K562 (cell line): ENCODE measurements around the gene KPNA4. TPM values are rescaled to one million over a fixed set of nuclear protein-coding genes. Genes with fewer than 3 reads are reported as not detected.

ENCODE experiments used
- ATAC-seq: fragments of 200-7000 bp; cut with Tn5 transposase; 3 replicates; pipeline ENCODE4 v1.9.1; 2020; ENCODE audit warnings: moderate library complexity
- BruUV-seq: library from RNA; stranded (reverse); fragments of 400-500 nt; replicated peaks from 2 replicates; lab custom pipeline; 2021; lab: Mats Ljungman, UMichigan
- CTCF ChIA-PET: fragments of 300-600 bp; formaldehyde crosslinking; extraction: SDS; loops from one replicate; lab custom pipeline; 2021; ENCODE audit warnings: low intra/inter-chr PET ratio; lab: Yijun Ruan, JAX
- POLR2A ChIA-PET: fragments of 300-600, 350-650 bp; sonication (Branson Sonifier 250); formaldehyde crosslinking; extraction: SDS; loops from one replicate; lab custom pipeline; 2021; ENCODE audit warnings: antibody characterized with exemption, inconsistent platforms; lab: Yijun Ruan, JAX
- DNase-seq, 4 experiments: peaks; one replicate each; pipeline versions ENCODE4 v3.0.0 to v3.0.0-alpha.2; 2011 to 2018; ENCODE audit warnings: low spot score in 3 of 4, mixed read lengths in 3 of 4; ENCODE audit errors: extremely low read depth in 1 of 4
- FAIRE-seq: peaks from 2 replicates; lab custom pipeline; 2011; peaks lifted over from hg19 to GRCh38; lab: Jason Lieb, UNC
- H2AFZ ChIP-seq: 2 replicates; pipeline ENCODE4 v1.6.0; 2011; ENCODE audit warnings: low read depth, low read length, control low read depth, inconsistent platforms
- H3K27ac ChIP-seq: fragments of 200-600 bp; 3 replicates; pipeline ENCODE4 v1.8.0; 2011; ENCODE audit warnings: low read depth, mild to moderate bottlenecking, control low read depth, inconsistent platforms, low read length, moderate library complexity, mixed read lengths; ENCODE audit errors: extremely low read depth
- H3K27me3 ChIP-seq, 2 experiments: fragments of 300-600 bp in 1 of 2; 2 replicates in 1 of 2; 3 replicates in 1 of 2; pipeline versions ENCODE4 v1.6.0 to v1.8.0; 2011; ENCODE audit warnings: inconsistent platforms in 2 of 2, low read length in 2 of 2, mild to moderate bottlenecking in 1 of 2, mixed read lengths in 1 of 2, moderate library complexity in 1 of 2; ENCODE audit not compliant: control insufficient read depth in 2 of 2, insufficient read depth in 2 of 2
- H3K36me3 ChIP-seq: fragments of 300-600 bp; 3 replicates; pipeline ENCODE4 v1.8.0; 2011; ENCODE audit warnings: mild to moderate bottlenecking, low read length, inconsistent platforms; ENCODE audit not compliant: control insufficient read depth, insufficient read depth
- H3K4me1 ChIP-seq, 2 experiments: fragments of 200-600 bp in 1 of 2; replicated peaks in 1 of 2; 2 replicates in 1 of 2; 3 replicates in 1 of 2; pipeline versions ENCODE4 v1.5.1 to v1.8.0; 2011; ENCODE audit warnings: inconsistent platforms in 2 of 2, low read length in 2 of 2, mild to moderate bottlenecking in 1 of 2, mixed read lengths in 1 of 2, moderate library complexity in 1 of 2; ENCODE audit not compliant: control insufficient read depth in 2 of 2, insufficient read depth in 2 of 2
- H3K4me2 ChIP-seq: 2 replicates; pipeline ENCODE4 v1.6.1; 2011; ENCODE audit warnings: low read length, control low read depth, inconsistent platforms, mixed read lengths; ENCODE audit not compliant: insufficient read depth
- H3K4me3 ChIP-seq: fragments of 200-600 bp; sonication (generic), shearing (Covaris generic); 2 replicates; pipeline ENCODE4 v1.5.1; 2016; ENCODE audit warnings: control low read depth, inconsistent platforms
- H3K79me2 ChIP-seq: fragments of 200-600 bp; 3 replicates; pipeline ENCODE4 v1.8.0; 2011; ENCODE audit warnings: low read length, inconsistent platforms; ENCODE audit not compliant: control insufficient read depth, insufficient read depth
- H3K9ac ChIP-seq, 2 experiments: 2 replicates each; pipeline versions ENCODE4 v1.6.0 to v1.6.1; 2011; ENCODE audit warnings: low read depth in 2 of 2, low read length in 2 of 2, control low read depth in 1 of 2, inconsistent platforms in 1 of 2, mild to moderate bottlenecking in 1 of 2, mixed read lengths in 1 of 2; ENCODE audit not compliant: insufficient read depth in 1 of 2
- H3K9me1 ChIP-seq: one replicate; pipeline ENCODE4 v1.6.0; 2011; ENCODE audit warnings: inconsistent platforms, mild to moderate bottlenecking, low read length, moderate library complexity; ENCODE audit not compliant: control insufficient read depth, insufficient read depth
- H3K9me3 ChIP-seq: replicated peaks from 2 replicates; pipeline ENCODE4 v1.5.1; 2011; ENCODE audit warnings: low read depth, low read length, inconsistent platforms; ENCODE audit not compliant: control insufficient read depth, insufficient read depth
- H4K20me1 ChIP-seq: replicated peaks from 2 replicates; pipeline ENCODE4 v1.6.1; 2011; ENCODE audit warnings: low read length, inconsistent platforms, mixed read lengths; ENCODE audit not compliant: control insufficient read depth, insufficient read depth
- IRF2 ChIP-seq: sonication (generic); formaldehyde crosslinking; IDR thresholded peaks from 2 replicates; pipeline ENCODE4 v1.8.1; 2022; ENCODE audit warnings: mild to moderate bottlenecking, missing genetic modification reagents
- TCF15 ChIP-seq: fragments of 250-450 bp; sonication (Bioruptor Pico); IDR thresholded peaks from 2 replicates; pipeline ENCODE4 v1.8.0; 2022; ENCODE audit warnings: moderate library complexity, mild to moderate bottlenecking, inconsistent platforms
- TRIM24 ChIP-seq, 2 experiments: fragments of 450-650 bp; IDR thresholded peaks; 2 replicates each; pipeline ENCODE4 v1.6.1; 2016
- ZBTB40 ChIP-seq, 2 experiments: fragments of 450-650 bp in 1 of 2; sonication (generic) in 1 of 2; formaldehyde crosslinking in 1 of 2; IDR thresholded peaks; 2 replicates each; pipeline versions ENCODE4 v1.7.1 to v1.9.0; 2016 to 2022; ENCODE audit warnings: inconsistent platforms in 1 of 2, mild to moderate bottlenecking in 1 of 2, missing genetic modification reagents in 1 of 2
- ZBTB49 ChIP-seq: sonication (generic); formaldehyde crosslinking; IDR thresholded peaks from 2 replicates; pipeline ENCODE4 v1.8.0; 2022; ENCODE audit warnings: missing genetic modification reagents, mild to moderate bottlenecking, borderline replicate concordance
- ZNF165 ChIP-seq: fragments of 250-450 bp; sonication (Bioruptor Pico); IDR thresholded peaks from 2 replicates; pipeline ENCODE4 v1.4.0; 2020; ENCODE audit warnings: borderline replicate concordance
- ZNF57 ChIP-seq: fragments of 450-650 bp; formaldehyde crosslinking; IDR thresholded peaks from 2 replicates; pipeline ENCODE4 v1.4.0; 2020; ENCODE audit warnings: mild to moderate bottlenecking, moderate library complexity
- WGBS: fragments of 100-300 bp; shearing (Covaris generic); methylation state at CpG from one replicate; pipeline ENCODE4 v1.1.6; 2016; ENCODE audit warnings: low coverage, mixed read lengths; ENCODE audit not compliant: insufficient coverage; ENCODE audit errors: missing lambda C conversion rate; 5-methylcytosine and 5-hydroxymethylcytosine counted together
- in situ Hi-C: fragments of 300-500 bp; cut with MboI; formaldehyde crosslinking; loops from 4 replicates; pipeline ENCODE4 v1.15.0; 2018; ENCODE audit warnings: inconsistent platforms, mixed read lengths
- intact Hi-C: fragments of 100-400 bp; cut with micrococcal nuclease; formaldehyde crosslinking; loops from 2 replicates; pipeline ENCODE4 v1.14.2; 2022
- polyA plus RNA-seq, 8 experiments: library from polyadenylated mRNA; depleted of rRNA in 4 of 8; stranded (reverse) in 5 of 8; unstranded in 3 of 8; fragments of >200 nt; fragmentation: Nextera tagmentation in 2 of 8; fragmentation: Illumina TruSeq in 1 of 8; extraction: Ambion mirVana in 2 of 8; extraction: Trizol in 1 of 8; gene quantifications; 2 replicates each; pipeline versions ENCODE4 v1.2.1 to v1.2.3, GENCODE V29; 2011 to 2014; ENCODE audit warnings: inconsistent platforms in 1 of 8, missing spikeins in 1 of 8
- total RNA-seq, 7 experiments: library from RNA; depleted of rRNA in 6 of 7; stranded (reverse); fragments of >200 nt in 6 of 7; fragmentation: Illumina TruSeq in 2 of 7; extraction: Trizol in 2 of 7; gene quantifications; 2 replicates each; pipeline versions ENCODE4 v1.2.1 to v1.2.3, GENCODE V29; 2011 to 2021; ENCODE audit warnings: low replicate concordance in 1 of 7
- TF ChIP-seq, protein P1 (sequence below): fragments of 250-450 bp; sonication (Bioruptor Pico); IDR thresholded peaks from 2 replicates; pipeline ENCODE4 v1.9.0; 2021; ENCODE audit warnings: mild to moderate bottlenecking

Gene KPNA4
- total and polyA plus RNA-seq, 9 of the 15 experiments (the other 6 are each of a cell fraction or from before 2014, with no cell fraction given), result 13.9 to 66.6 (median 34.5) TPM

GRCh38 chr3:160460033-160460432 lies 105.3 kb downstream of the KPNA4 start:
- 35% methylated on average over 3 of the region's 3 CpGs for WGBS
- Histone ChIP-seq H3K36me3 (no peaks in the 10 kb centered on the region), H2AFZ (no peak overlapping the region; the same call in 1 of the 2 replicates), H3K79me2 (no peaks in the 10 kb centered on the region), H3K27me3 (no peaks in the 10 kb centered on the region), H3K9me3 (no peaks in the 10 kb centered on the region), H3K4me2 (no peak overlapping the region; the same call in 1 of the 2 replicates), H4K20me1 (no peaks in the 10 kb centered on the region), H3K4me1 (peaks cover 10 to 14% of the 10 kb centered on the region in 2 experiments), H3K27ac (no peak overlapping the region), H3K4me3 (no peak overlapping the region), H3K9me1 (no peaks in the 10 kb centered on the region), H3K9ac (no peak overlapping the region)
- intact Hi-C loops, result no loop called here
- in situ Hi-C loops, result loop anchor here (25.0 kb wide), 1 partner anchor 573 kb away; no protein-coding TSS in a partner anchor
- BruUV-seq, result no TSS peak
- POLR2A ChIA-PET, result interaction anchor here (6.8 kb wide), 1 partner anchor 11 kb away, joined by 51 read pairs; the partner anchor contains the start of gene TRIM59
- DNase-seq, result no peak
- peak; percentile 42 for ATAC-seq
- TF ChIP-seq, protein P1, sequence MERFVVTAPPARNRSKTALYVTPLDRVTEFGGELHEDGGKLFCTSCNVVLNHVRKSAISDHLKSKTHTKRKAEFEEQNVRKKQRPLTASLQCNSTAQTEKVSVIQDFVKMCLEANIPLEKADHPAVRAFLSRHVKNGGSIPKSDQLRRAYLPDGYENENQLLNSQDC (CRISPR knock-in tag), result no peak
- TF ChIP-seq ZBTB40 (IDR thresholded peaks at IDR 0.05), result no peak
- TF ChIP-seq ZBTB40 (CRISPR knock-in tag; IDR thresholded peaks at IDR 0.05), result no peak
- no peak for TF ChIP-seq ZNF57 (CRISPR knock-in tag)
- TF ChIP-seq TRIM24 (IDR thresholded peaks at IDR 0.05), result no peak
- no peak for TF ChIP-seq TCF15 (CRISPR knock-in tag)
- no peak for TF ChIP-seq ZNF165
- no peak for TF ChIP-seq ZBTB49
- TF ChIP-seq IRF2, result no peak
- no peak for FAIRE-seq
- CTCF ChIA-PET, result no interaction called here
